NT2/D1 (cell line): ENCODE measurements around the gene MPLKIP.

Experiments used
- SUZ12 ChIP-seq: IDR thresholded peaks from 2 replicates; pipeline ENCODE4 v1.6.1; 2011; ENCODE audit not compliant: insufficient read length, insufficient read depth; ENCODE audit errors: extremely low read depth
- YY1 ChIP-seq: IDR thresholded peaks from 2 replicates; pipeline ENCODE4 v1.6.1; 2011; ENCODE audit not compliant: insufficient read length, insufficient read depth
- ZNF274 ChIP-seq: IDR thresholded peaks from 2 replicates; pipeline ENCODE4 v1.6.1; 2011; ENCODE audit warnings: mild to moderate bottlenecking, low read depth, low read length

- TF ChIP-seq YY1 (no peak), ZNF274 (no peak), SUZ12 (no peak)
Observed at GRCh38 chr7:40092182-40092581, 42.2 kb downstream of the MPLKIP start.
